ENCODE measurements around the gene SLIT2. TPM values are rescaled to one million over a fixed set of nuclear protein-coding genes. Genes with fewer than 3 reads are reported as not detected.

SLIT2 gene
- total RNA-seq, 2 experiments from 2014 or later = not detected

GRCh38 chr4:20269320-20269719 lies 17.6 kb downstream of the SLIT2 start:
- Histone ChIP-seq H3K79me2 (ENCODE audit: insufficient read depth, low read depth, low read length) (no peaks in the 10 kb centered on the region), H3K4me3 (ENCODE audit: low read depth, low read length, poor library complexity, severe bottlenecking) (no peak overlapping the region), H3K36me3 (ENCODE audit: insufficient read depth, low read length) (no peaks in the 10 kb centered on the region), H3K9me2 (ENCODE audit: insufficient read depth, low read length) (no peaks in the 10 kb centered on the region), H3K9me3 (ENCODE audit: low read length) (no peaks in the 10 kb centered on the region), H2AFZ (ENCODE audit: low read length) (no peak overlapping the region), H3K4me2 (ENCODE audit: low read length) (no peak overlapping the region), H3K27ac (ENCODE audit: low read depth, low read length, poor library complexity, severe bottlenecking) (no peak overlapping the region), H4K20me1 (ENCODE audit: insufficient read depth, low read length) (no peaks in the 10 kb centered on the region), H3K4me1 (ENCODE audit: insufficient read depth, low read length, poor library complexity, severe bottlenecking) (no peaks in the 10 kb centered on the region)
- no peak for DNase-seq (ENCODE audit: low spot score)
- BruUV-seq (replicated peaks) = no TSS peak
- ChIA-PET POLR2A (no interaction called here), CTCF (ENCODE audit: unreplicated experiment) (no interaction called here)
- no peak for TF ChIP-seq EZH2phosphoT487 (IDR thresholded peaks at IDR 0.05; ENCODE audit: borderline replicate concordance, low read depth, low read length)
- intact Hi-C loops (cut with micrococcal nuclease; ENCODE audit: unreplicated experiment) = no loop called here

DNA sequence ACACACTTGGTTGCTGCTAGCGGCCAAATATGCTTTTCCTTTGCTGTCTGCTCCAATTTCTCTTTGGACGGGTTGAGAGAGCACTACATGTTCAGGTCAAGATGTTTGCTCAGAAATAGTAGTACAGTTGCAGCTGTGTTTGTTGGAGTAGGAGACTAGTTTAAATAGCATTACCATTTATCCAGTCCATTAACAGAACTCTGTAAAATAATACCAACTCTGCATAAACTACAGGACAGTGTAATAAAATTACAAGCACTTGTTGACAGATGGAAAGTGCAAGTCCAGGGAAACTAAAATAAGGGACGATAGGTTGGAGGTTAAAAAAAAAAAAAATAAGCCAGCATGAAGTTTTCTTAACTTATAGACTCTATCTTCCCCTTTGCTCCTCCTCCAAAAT lies 20.2 kb downstream of the SLIT2 start:
- CTCF ChIA-PET (ENCODE audit: unreplicated experiment) = no interaction called here
- no peaks in the 10 kb centered on the region for H3K9me3 ChIP-seq (ENCODE audit: low read length)
- intact Hi-C loops (cut with micrococcal nuclease; ENCODE audit: unreplicated experiment) = no loop called here
- no TSS peak for BruUV-seq (replicated peaks)
- H3K4me1 ChIP-seq (ENCODE audit: insufficient read depth, low read length, poor library complexity, severe bottlenecking) = no peaks in the 10 kb centered on the region
- no peak overlapping the region for H3K4me2 ChIP-seq (ENCODE audit: low read length)
- no peak overlapping the region for H3K4me3 ChIP-seq (ENCODE audit: low read depth, low read length, poor library complexity, severe bottlenecking)
- H2AFZ ChIP-seq (ENCODE audit: low read length) = no peak overlapping the region
- H3K27ac ChIP-seq (ENCODE audit: low read depth, low read length, poor library complexity, severe bottlenecking) = no peak overlapping the region
- H3K36me3 ChIP-seq (ENCODE audit: insufficient read depth, low read length) = no peaks in the 10 kb centered on the region
- POLR2A ChIA-PET = interaction anchor here (0.6 kb wide), 1 partner anchor 773 kb away, joined by 3 read pairs; no protein-coding TSS in a partner anchor
- H4K20me1 ChIP-seq (ENCODE audit: insufficient read depth, low read length) = no peaks in the 10 kb centered on the region
- H3K9me2 ChIP-seq (ENCODE audit: insufficient read depth, low read length) = no peaks in the 10 kb centered on the region
- no peak for DNase-seq (ENCODE audit: low spot score)
- no peaks in the 10 kb centered on the region for H3K79me2 ChIP-seq (ENCODE audit: insufficient read depth, low read depth, low read length)
- TF ChIP-seq, protein P1, sequence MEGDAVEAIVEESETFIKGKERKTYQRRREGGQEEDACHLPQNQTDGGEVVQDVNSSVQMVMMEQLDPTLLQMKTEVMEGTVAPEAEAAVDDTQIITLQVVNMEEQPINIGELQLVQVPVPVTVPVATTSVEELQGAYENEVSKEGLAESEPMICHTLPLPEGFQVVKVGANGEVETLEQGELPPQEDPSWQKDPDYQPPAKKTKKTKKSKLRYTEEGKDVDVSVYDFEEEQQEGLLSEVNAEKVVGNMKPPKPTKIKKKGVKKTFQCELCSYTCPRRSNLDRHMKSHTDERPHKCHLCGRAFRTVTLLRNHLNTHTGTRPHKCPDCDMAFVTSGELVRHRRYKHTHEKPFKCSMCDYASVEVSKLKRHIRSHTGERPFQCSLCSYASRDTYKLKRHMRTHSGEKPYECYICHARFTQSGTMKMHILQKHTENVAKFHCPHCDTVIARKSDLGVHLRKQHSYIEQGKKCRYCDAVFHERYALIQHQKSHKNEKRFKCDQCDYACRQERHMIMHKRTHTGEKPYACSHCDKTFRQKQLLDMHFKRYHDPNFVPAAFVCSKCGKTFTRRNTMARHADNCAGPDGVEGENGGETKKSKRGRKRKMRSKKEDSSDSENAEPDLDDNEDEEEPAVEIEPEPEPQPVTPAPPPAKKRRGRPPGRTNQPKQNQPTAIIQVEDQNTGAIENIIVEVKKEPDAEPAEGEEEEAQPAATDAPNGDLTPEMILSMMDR (conservative IDR thresholded peaks at IDR 0.05; ENCODE audit: low read length) = no peak
- TF ChIP-seq EZH2phosphoT487 (IDR thresholded peaks at IDR 0.05; ENCODE audit: borderline replicate concordance, low read depth, low read length) = no peak

DNA sequence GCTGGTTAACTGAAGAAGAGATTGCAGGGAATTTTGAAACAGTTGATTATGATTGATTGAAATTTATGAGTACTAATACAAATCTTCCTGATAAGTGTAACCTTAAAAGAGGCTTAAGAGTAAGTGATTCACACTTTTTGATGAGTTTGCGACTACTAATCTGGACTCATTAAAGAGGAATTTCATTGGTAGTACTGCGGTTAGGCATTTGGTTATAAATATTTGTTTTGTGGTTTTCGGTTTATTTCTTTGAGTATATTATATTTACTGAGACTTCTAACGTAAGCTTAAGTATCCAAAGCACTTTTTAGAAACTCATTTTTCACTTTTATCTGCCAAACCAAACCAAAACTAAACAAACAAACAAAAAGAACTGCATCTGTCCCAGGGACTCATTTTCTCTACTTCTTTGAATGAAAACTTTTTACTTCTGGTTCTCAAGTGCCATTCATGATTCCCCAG lies 20.7 kb downstream of the SLIT2 start:
- Histone ChIP-seq H4K20me1 (ENCODE audit: insufficient read depth, low read length) (no peaks in the 10 kb centered on the region), H3K4me2 (ENCODE audit: low read length) (no peak overlapping the region), H3K4me3 (ENCODE audit: low read depth, low read length, poor library complexity, severe bottlenecking) (no peak overlapping the region), H2AFZ (ENCODE audit: low read length) (no peak overlapping the region), H3K9me2 (ENCODE audit: insufficient read depth, low read length) (no peaks in the 10 kb centered on the region), H3K79me2 (ENCODE audit: insufficient read depth, low read depth, low read length) (no peaks in the 10 kb centered on the region), H3K4me1 (ENCODE audit: insufficient read depth, low read length, poor library complexity, severe bottlenecking) (no peaks in the 10 kb centered on the region), H3K36me3 (ENCODE audit: insufficient read depth, low read length) (no peaks in the 10 kb centered on the region), H3K27ac (ENCODE audit: low read depth, low read length, poor library complexity, severe bottlenecking) (no peak overlapping the region), H3K9me3 (ENCODE audit: low read length) (no peaks in the 10 kb centered on the region)
- intact Hi-C loops (cut with micrococcal nuclease; ENCODE audit: unreplicated experiment) = no loop called here
- CTCF ChIA-PET (ENCODE audit: unreplicated experiment) = no interaction called here
- POLR2A ChIA-PET = no interaction called here
- TF ChIP-seq, protein P1 (conservative IDR thresholded peaks at IDR 0.05; ENCODE audit: low read length) = no peak
- TF ChIP-seq EZH2phosphoT487 (IDR thresholded peaks at IDR 0.05; ENCODE audit: borderline replicate concordance, low read depth, low read length) = no peak
- no TSS peak for BruUV-seq (replicated peaks)
- no peak for DNase-seq (ENCODE audit: low spot score)
